ENCODE results near the gene TMEM187. TPM values are rescaled to one million over a fixed set of nuclear protein-coding genes. Genes with fewer than 3 reads are reported as not detected.

Gene TMEM187
- total and polyA plus RNA-seq, 10 of the 15 experiments (the other 5 are each of a cell fraction or from before 2014, with no cell fraction given): 0.45 to 8.5 (median 4.1) TPM

- SMC1A ChIA-PET (ENCODE audit: uncharacterized antibody, unreplicated experiment): interaction anchor here (0.8 to 2.5 kb wide), 7 partner anchors 9 to 45 kb away, joined by 3 to 5 read pairs (median 3); no protein-coding TSS in a partner anchor
- in situ Hi-C loops (cut with MboI) (no loop called here), intact Hi-C loops (cut with micrococcal nuclease; ENCODE audit: unreplicated experiment) (loop anchor here (5.0 kb wide), 1 partner anchor 39 kb away; no protein-coding TSS in a partner anchor)
- RAD21 ChIA-PET (ENCODE audit: unreplicated experiment): interaction anchor here (0.5 to 2.6 kb wide), 7 partner anchors 10 to 68 kb away, joined by 3 to 8 read pairs (median 4); no protein-coding TSS in a partner anchor
- no peak overlapping the region for H3K4me3 ChIP-seq
- no peak for FAIRE-seq
- no peaks in the 10 kb centered on the region for H4K20me1 ChIP-seq (ENCODE audit: control insufficient read depth, insufficient read depth)
- no peak for DNase-seq (ENCODE audit: low read depth, low spot score)
- no peaks in the 10 kb centered on the region for H3K9me3 ChIP-seq (replicated peaks; ENCODE audit: control insufficient read depth, insufficient read depth, low read length)
- peaks cover 0 to 5% of the 10 kb centered on the region in 2 experiments; a peak in 3 of 4 replicates for H3K36me3 ChIP-seq (ENCODE audit: control insufficient read depth in 2 of 2, insufficient read depth in 2 of 2, low read length in 1 of 2)
- no peak overlapping the region for H3K4me2 ChIP-seq (ENCODE audit: control insufficient read depth, insufficient read depth)
- H3K4me1 ChIP-seq (ENCODE audit: control insufficient read depth, insufficient read depth, low read length): peaks cover 6% of the 10 kb centered on the region
- BruUV-seq (replicated peaks): no TSS peak
- H3K27ac ChIP-seq (ENCODE audit: control insufficient read depth, insufficient read depth): no peak overlapping the region
- CTCF ChIA-PET: interaction anchor here (0.8 to 5.6 kb wide), 20 partner anchors 8 to 123 kb away, joined by 3 to 35 read pairs (median 5); partner anchors contain the start of genes ARHGAP4 and HCFC1
- TF ChIP-seq HDAC6 (IDR thresholded peaks at IDR 0.05; ENCODE audit: unreplicated experiment) (no peak), POLR2AphosphoS5 (IDR thresholded peaks at IDR 0.05; ENCODE audit: low read length) (0 out of 2 replicates have a peak, but pooled peaks have one; percentile 14), JUND (IDR thresholded peaks at IDR 0.05; ENCODE audit: low read depth, low read length) (no peak), SKIL (IDR thresholded peaks at IDR 0.05; ENCODE audit: low read depth, poor library complexity, severe bottlenecking) (no peak)
- peaks cover 16% of the 10 kb centered on the region for H3K79me2 ChIP-seq (ENCODE audit: control insufficient read depth, insufficient read depth, low read length)
- POLR2A ChIA-PET: interaction anchor here (0.7 kb wide), 1 partner anchor 300 kb away, joined by 3 read pairs; no protein-coding TSS in a partner anchor
- ATAC-seq: no peak
- 57% methylated on average over 17 of the region's 17 CpGs for WGBS (ENCODE audit: insufficient coverage, insufficient replicate concordance, low lambda C conversion rate, missing lambda C conversion rate)
- H3K27me3 ChIP-seq (replicated peaks in 1 of 2; ENCODE audit: control insufficient read depth in 2 of 2, insufficient read depth in 2 of 2, low read length in 1 of 2): no peaks in the 10 kb centered on the region
- H2AFZ ChIP-seq (ENCODE audit: control insufficient read depth, low read depth, low read length): no peak overlapping the region
- H3K9ac ChIP-seq (ENCODE audit: control insufficient read depth, insufficient read depth, low read length): no peak overlapping the region
Measured at GRCh38 chrX:154013001-154013421, 40.5 kb downstream of the TMEM187 start.

Data from GM12878 (cell line).